ENCODE data around the gene EHD2.

GRCh38 chr19:47723581-47723940, 10.3 kb downstream of the EHD2 start:
- TF ChIP-seq TCF12 (IDR thresholded peaks at IDR 0.05; ENCODE audit: low read depth) (no peak), REST (IDR thresholded peaks at IDR 0.05; ENCODE audit: low read depth) (no peak), YY1 (IDR thresholded peaks at IDR 0.05; ENCODE audit: low read depth) (no peak), TAF1 (IDR thresholded peaks at IDR 0.05; ENCODE audit: low read depth) (no peak), EGR1 (IDR thresholded peaks at IDR 0.05) (no peak), EP300 (IDR thresholded peaks at IDR 0.05; ENCODE audit: borderline replicate concordance) (no peak), MAX (IDR thresholded peaks at IDR 0.05) (no peak), RAD21 (IDR thresholded peaks at IDR 0.05; ENCODE audit: low read depth) (no peak), TEAD4 (IDR thresholded peaks at IDR 0.05) (no peak), CEBPB (IDR thresholded peaks at IDR 0.05) (peak; percentile 94), CREB1 (IDR thresholded peaks at IDR 0.05; ENCODE audit: low read depth) (no peak), ZBTB7A (IDR thresholded peaks at IDR 0.05; ENCODE audit: low read depth) (no peak), FOXM1 (IDR thresholded peaks at IDR 0.05; ENCODE audit: borderline replicate concordance, low read depth) (no peak), NFIC (IDR thresholded peaks at IDR 0.05) (no peak)

All from Ishikawa (cell line).